Body of pancreas (tissue), 4 donors: ENCODE measurements around the gene SLC9A1. TPM values are rescaled to one million over a fixed set of nuclear protein-coding genes. Genes with fewer than 3 reads are reported as not detected.

Experiments
- ATAC-seq: fragments of 150-250 bp; one replicate; pipeline ENCODE4 v1.9.1; 2016
- DNase-seq, 4 donors: peaks; one replicate each; pipeline ENCODE4 v3.0.0-alpha.2; 2019
- H3K27ac ChIP-seq, 4 donors: fragments of 200-600 bp; sonication (generic); 1 replicate in 3 of 4; 2 replicates in 1 of 4; pipeline versions ENCODE4 v1.5.1 to v1.6.1; 2016 to 2019; ENCODE audit warnings: mild to moderate bottlenecking in 1 of 4, mixed read lengths in 1 of 4, moderate library complexity in 1 of 4
- H3K27me3 ChIP-seq, 2 donors: fragments of 200-600 bp; sonication (generic); one replicate each; pipeline ENCODE4 v1.6.0; 2016; ENCODE audit warnings: mild to moderate bottlenecking in 1 of 2
- H3K36me3 ChIP-seq, 2 donors: fragments of 200-600 bp; sonication (generic); replicated peaks in 1 of 2; 2 replicates each; pipeline ENCODE4 v1.5.1; 2016; ENCODE audit warnings: low read depth in 2 of 2; ENCODE audit not compliant: insufficient read depth in 1 of 2
- H3K4me1 ChIP-seq: fragments of 200-600 bp; sonication (generic); one replicate; pipeline ENCODE4 v1.6.0; 2016
- H3K4me3 ChIP-seq, 2 donors: fragments of 200-600 bp; sonication (generic); 1 replicate in 1 of 2; 2 replicates in 1 of 2; pipeline ENCODE4 v1.5.1; 2016 to 2019
- H3K9me3 ChIP-seq, 3 donors: fragments of 200-600 bp; sonication (generic); 1 replicate in 2 of 3; 2 replicates in 1 of 3; pipeline ENCODE4 v1.5.1; 2016
- CTCF ChIP-seq, 7 experiments: fragments of 450-650 bp in 4 of 7; fragments of 200-600 bp in 3 of 7; sonication (generic) in 3 of 7; IDR thresholded peaks; one replicate each; pipeline ENCODE4 v1.5.1; 2016 to 2019; ENCODE audit warnings: antibody characterized with exemption in 7 of 7
- POLR2A ChIP-seq, 3 donors: fragments of 450-650 bp; IDR thresholded peaks; one replicate each; pipeline ENCODE4 v1.6.1; 2016; ENCODE audit warnings: antibody characterized with exemption in 3 of 3, mild to moderate bottlenecking in 2 of 3
- WGBS, 2 donors: methylation state at CpG; one replicate each; pipeline ENCODE4 v1.1.5; 2017; 5-methylcytosine and 5-hydroxymethylcytosine counted together
- intact Hi-C: fragments of 100-400 bp; cut with DNase I; formaldehyde crosslinking; loops from one replicate; pipeline ENCODE4 v1.15.1; 2023
- total RNA-seq, 2 donors: library from RNA; depleted of rRNA; stranded (reverse); fragments of >200 nt; gene quantifications; one replicate each; pipeline ENCODE4 v1.1.0, GENCODE V29; 2016

Gene SLC9A1
- total RNA-seq, 2 donors from 2014 or later = 6.9 to 7.8 TPM

DNA sequence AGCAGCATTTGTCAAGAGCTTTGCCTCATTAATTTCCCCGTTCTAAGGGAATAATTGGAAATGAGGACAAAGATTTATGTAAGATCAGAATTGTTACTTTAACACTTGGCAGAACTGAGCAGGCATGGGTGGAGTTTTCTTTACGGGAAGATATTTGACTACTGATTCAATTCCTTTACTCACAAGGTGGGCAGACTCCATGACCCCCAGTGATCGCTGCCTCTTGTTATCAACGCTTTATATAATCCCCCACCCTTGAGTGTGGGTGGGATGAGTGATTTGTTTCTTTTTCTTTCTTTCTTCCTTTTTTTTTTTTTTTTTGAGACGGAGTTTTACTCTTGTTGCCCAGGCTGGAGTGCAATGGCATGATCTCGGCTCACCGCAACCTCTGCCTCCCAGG, 77.0 kb downstream of the SLC9A1 start:
- WGBS, 2 donors = 54 to 58% methylated on average over 7 of the region's 7 CpGs
- H3K27ac ChIP-seq = no peak overlapping the region
- no peaks in the 10 kb centered on the region for H3K27me3 ChIP-seq
- intact Hi-C loops = no loop called here
- no peaks in the 10 kb centered on the region for H3K4me1 ChIP-seq
- H3K9me3 ChIP-seq = no peaks in the 10 kb centered on the region
- TF ChIP-seq POLR2A (IDR thresholded peaks at IDR 0.05) (no peak), CTCF (IDR thresholded peaks at IDR 0.05) (no peak)
- no peak for DNase-seq
- no peak for ATAC-seq
- no peaks in the 10 kb centered on the region for H3K36me3 ChIP-seq
- H3K4me3 ChIP-seq = no peak overlapping the region

GRCh38 chr1:27076803-27077202, 78.1 kb downstream of the SLC9A1 start:
- intact Hi-C loops = no loop called here
- H3K27me3 ChIP-seq = no peaks in the 10 kb centered on the region
- no peaks in the 10 kb centered on the region for H3K36me3 ChIP-seq
- no peak for ATAC-seq
- H3K4me3 ChIP-seq = no peak overlapping the region
- no peaks in the 10 kb centered on the region for H3K9me3 ChIP-seq
- no peaks in the 10 kb centered on the region for H3K4me1 ChIP-seq
- 77 to 82% methylated on average over 2 of the region's 2 CpGs for WGBS, 2 donors
- no peak for TF ChIP-seq POLR2A (IDR thresholded peaks at IDR 0.05)
- TF ChIP-seq CTCF (IDR thresholded peaks at IDR 0.05) = no peak
- H3K27ac ChIP-seq = no peak overlapping the region
- DNase-seq = no peak

GRCh38 chr1:27074175-27074780, 80.6 kb downstream of the SLC9A1 start:
- intact Hi-C loops = no loop called here
- Histone ChIP-seq H3K27me3 (no peaks in the 10 kb centered on the region), H3K4me1 (peaks cover 10% of the 10 kb centered on the region), H3K36me3 (no peaks in the 10 kb centered on the region), H3K9me3 (no peaks in the 10 kb centered on the region), H3K27ac (no peak overlapping the region), H3K4me3 (no peak overlapping the region)
- DNase-seq = no peak
- WGBS, 2 donors = 48 to 80% methylated on average over 1 to 3 of the region's 3 CpGs
- ATAC-seq = no peak
- TF ChIP-seq CTCF (IDR thresholded peaks at IDR 0.05) (no peak), POLR2A (IDR thresholded peaks at IDR 0.05) (no peak)

GRCh38 chr1:27071049-27071416, 83.9 kb downstream of the SLC9A1 start:
- WGBS, 2 donors = 51 to 79% methylated on average over 4 to 8 of the region's 8 CpGs
- Histone ChIP-seq H3K9me3 (no peaks in the 10 kb centered on the region), H3K36me3 (no peaks in the 10 kb centered on the region), H3K4me1 (peaks cover 10% of the 10 kb centered on the region), H3K27ac (no peak overlapping the region), H3K4me3 (no peak overlapping the region), H3K27me3 (no peaks in the 10 kb centered on the region)
- intact Hi-C loops = no loop called here
- DNase-seq (peak in 3 of 4 donors; percentile 33 to 51 (median 50)), ATAC-seq (peak; percentile 3)
- TF ChIP-seq POLR2A (IDR thresholded peaks at IDR 0.05) = no peak
- no peak for TF ChIP-seq CTCF (IDR thresholded peaks at IDR 0.05)

DNA sequence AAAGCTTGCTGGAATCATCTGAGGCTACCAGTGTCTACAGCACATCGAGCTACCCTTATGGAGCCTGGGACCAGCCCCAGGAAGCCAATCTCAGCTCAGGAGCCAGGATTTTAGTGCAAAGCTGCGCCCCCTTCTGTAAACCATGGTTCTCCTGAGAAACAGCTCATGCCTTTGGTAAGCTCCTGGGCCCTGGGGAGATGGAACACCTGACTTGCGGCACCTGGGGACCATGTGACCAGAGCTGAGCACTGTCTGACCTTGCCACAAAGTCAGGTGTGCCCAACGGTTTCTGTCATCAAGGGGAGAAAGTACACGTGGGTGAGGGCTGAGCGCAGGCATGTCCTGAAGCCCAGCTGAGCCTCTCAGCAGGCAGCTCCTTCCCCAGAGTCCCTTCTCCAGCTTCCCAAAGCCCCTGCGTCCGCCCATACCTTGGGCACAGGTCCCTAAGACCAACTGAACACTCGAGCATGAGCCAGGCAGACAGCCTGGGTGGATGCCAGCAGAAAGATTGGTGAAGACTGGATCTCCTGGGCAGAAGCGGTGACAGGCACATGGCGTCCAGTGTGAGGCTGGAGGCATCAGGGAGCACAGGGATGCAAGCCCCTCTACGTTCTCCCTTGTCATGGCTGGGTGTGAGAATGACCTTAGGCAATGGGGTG, 84.4 kb downstream of the SLC9A1 start:
- H3K27ac ChIP-seq = no peak overlapping the region
- no peaks in the 10 kb centered on the region for H3K9me3 ChIP-seq
- peaks cover 10% of the 10 kb centered on the region for H3K4me1 ChIP-seq
- H3K4me3 ChIP-seq = no peak overlapping the region
- intact Hi-C loops = no loop called here
- no peaks in the 10 kb centered on the region for H3K27me3 ChIP-seq
- WGBS, 2 donors = 15 to 56% methylated on average over 5 to 12 of the region's 12 CpGs
- peak; percentile 41 to 82 (median 74) for DNase-seq
- H3K36me3 ChIP-seq = no peaks in the 10 kb centered on the region
- peak; percentile 73 for ATAC-seq
- TF ChIP-seq CTCF (IDR thresholded peaks at IDR 0.05) = peak in 2 of 7 experiments; percentile 18 to 26
- TF ChIP-seq POLR2A (IDR thresholded peaks at IDR 0.05) = no peak
